ENCODE results near the gene MBTPS2.
"Not testable (repeated sequence)": the region's sequence is repeated elsewhere in the genome, so short reads cannot be mapped to it uniquely, and the experiment has no call there.

The MBTPS2 gene

GRCh38 chrX:21839334-21840192 lies at the start of gene MBTPS2:
Gene MBTPS2, plus strand, starts transcription at chrX:21839617. Its CDS starts 118 bp downstream, at chrX:21839735.
- DNase-seq, result peak; percentile 91

- DNase-seq, result no peak
These were observed 40.7 kb upstream of the MBTPS2 start for GRCh38 chrX:21798677-21799219.

GRCh38 chrX:21799767-21800166 lies 39.6 kb upstream of the MBTPS2 start:
- no peak for DNase-seq

- DNase-seq, result peak; percentile 52
These were observed 39.1 kb upstream of the MBTPS2 start for GRCh38 chrX:21800344-21800770.

GRCh38 chrX:21802054-21802670 lies 37.3 kb upstream of the MBTPS2 start:
- DNase-seq, result peak; percentile 36

- no peak for DNase-seq
These were observed 36.6 kb upstream of the MBTPS2 start for GRCh38 chrX:21802839-21803238.

GRCh38 chrX:21806691-21807090 lies 32.7 kb upstream of the MBTPS2 start:
- DNase-seq, result peak; percentile 25

- no peak for DNase-seq
These were observed 27.6 kb upstream of the MBTPS2 start for GRCh38 chrX:21811832-21812231.

- no peak for DNase-seq
These were observed 26.8 kb upstream of the MBTPS2 start for GRCh38 chrX:21812628-21813027.

GRCh38 chrX:21813612-21814368 lies 25.6 kb upstream of the MBTPS2 start:
- DNase-seq, result no peak

- DNase-seq, result peak; percentile 42
These were observed 23.3 kb upstream of the MBTPS2 start for GRCh38 chrX:21816136-21816535.

- not testable (repeated sequence) for DNase-seq
These were observed 19.2 kb upstream of the MBTPS2 start for GRCh38 chrX:21820170-21820569.

GRCh38 chrX:21821875-21822274 lies 17.5 kb upstream of the MBTPS2 start:
- no peak for DNase-seq

- DNase-seq, result no peak
These were observed 7.9 kb upstream of the MBTPS2 start for GRCh38 chrX:21831496-21831895.

- DNase-seq, result no peak
These were observed 2.4 kb upstream of the MBTPS2 start for GRCh38 chrX:21837056-21837455.

GRCh38 chrX:21838937-21839333 lies 482 bp upstream of the MBTPS2 start:
- DNase-seq, result peak; percentile 51

GRCh38 chrX:21840193-21840545 lies 752 bp downstream of the MBTPS2 start:
- DNase-seq, result no peak

- DNase-seq, result no peak
These were observed 3.8 kb downstream of the MBTPS2 start for GRCh38 chrX:21843179-21843578.

GRCh38 chrX:21845096-21845495 lies 5.7 kb downstream of the MBTPS2 start:
- DNase-seq, result no peak

- DNase-seq, result peak; percentile 66
These were observed 7.9 kb downstream of the MBTPS2 start for GRCh38 chrX:21847342-21847741.

GRCh38 chrX:21853578-21853977 lies 14.2 kb downstream of the MBTPS2 start:
- no peak for DNase-seq

GRCh38 chrX:21855937-21856415 lies 16.6 kb downstream of the MBTPS2 start, which contains the start of gene YY2:
Gene YY2, plus strand, starts transcription at chrX:21855987. Its CDS starts 498 bp downstream, at chrX:21856485.
- DNase-seq, result no peak

GRCh38 chrX:21856504-21856903 lies 17.1 kb downstream of the MBTPS2 start:
- no peak for DNase-seq

All from NCI-H82 (cell line).